ENCODE results near the gene CSTPP1.
A peak's percentile ranks its signal among the peaks of the same experiment; 100 is the strongest.

Gene CSTPP1

DNA sequence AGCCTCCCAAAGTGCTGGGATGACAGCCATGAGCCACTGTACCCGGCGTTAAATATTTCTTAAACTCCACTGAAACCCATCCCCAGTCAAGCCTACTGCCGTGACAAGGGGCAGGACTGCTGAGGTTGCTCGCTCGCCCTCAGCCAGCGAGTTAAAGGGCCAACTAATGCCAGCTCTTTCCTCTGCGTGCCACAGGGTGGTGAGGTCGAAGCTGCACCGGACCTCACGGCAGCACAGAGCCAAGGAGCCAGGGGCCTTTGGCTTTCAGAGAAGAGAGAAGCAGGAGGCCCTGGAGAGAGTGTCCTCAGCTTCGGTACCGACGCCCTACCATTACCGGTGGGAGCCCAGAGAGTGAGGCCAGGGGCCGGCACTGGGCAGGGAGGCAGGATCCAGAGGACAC lies 227.3 kb downstream of the CSTPP1 start:
- FAIRE-seq, result no peak
- no peak for DNase-seq (ENCODE audit: insufficient read length, low spot score)
- no peak for TF ChIP-seq POLR2A (IDR thresholded peaks at IDR 0.05; ENCODE audit: low read depth, low read length)

- FAIRE-seq (no peak), DNase-seq (ENCODE audit: insufficient read length, low spot score) (no peak)
- TF ChIP-seq POLR2A (IDR thresholded peaks at IDR 0.05; ENCODE audit: low read depth, low read length), result no peak
Observed at GRCh38 chr11:47164321-47164720, 227.8 kb downstream of the CSTPP1 start.

DNA sequence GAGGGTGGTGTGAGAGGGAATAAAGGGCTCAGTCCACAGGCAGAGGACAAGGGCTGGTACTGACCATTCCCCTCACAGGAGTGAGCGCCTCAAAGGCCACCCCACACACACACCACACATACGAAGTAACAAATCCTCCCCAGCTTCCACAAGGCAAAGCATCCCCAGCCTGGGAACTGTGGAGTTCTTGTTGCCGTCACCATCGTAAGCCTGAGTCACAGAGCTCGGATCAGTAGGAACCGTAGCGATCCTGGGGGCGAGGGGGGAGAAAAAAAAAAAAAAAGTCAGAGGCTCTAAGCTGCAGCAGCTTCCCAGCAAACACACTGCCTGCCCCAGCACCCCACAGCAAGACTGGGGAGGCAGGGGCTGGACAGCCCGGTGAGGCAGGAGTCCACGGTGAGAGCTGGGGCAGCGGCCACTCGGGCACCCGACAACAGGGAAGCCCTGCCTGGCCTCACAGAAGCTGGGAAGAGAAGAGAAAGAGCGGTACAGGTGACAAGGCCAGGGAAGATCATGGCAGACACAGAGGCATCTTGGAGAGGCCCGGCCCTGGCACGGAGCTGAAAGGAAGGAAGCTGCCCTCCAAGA lies 228.8 kb downstream of the CSTPP1 start:
- FAIRE-seq, result no peak
- no peak for TF ChIP-seq POLR2A (IDR thresholded peaks at IDR 0.05; ENCODE audit: low read depth, low read length)
- no peak for DNase-seq (ENCODE audit: insufficient read length, low spot score)

- no peak for FAIRE-seq
- no peak for TF ChIP-seq POLR2A (IDR thresholded peaks at IDR 0.05; ENCODE audit: low read depth, low read length)
- no peak for DNase-seq (ENCODE audit: insufficient read length, low spot score)
Observed at GRCh38 chr11:47166368-47166767, 229.8 kb downstream of the CSTPP1 start.

- FAIRE-seq, result no peak
- no peak for DNase-seq (ENCODE audit: insufficient read length, low spot score)
- no peak for TF ChIP-seq POLR2A (IDR thresholded peaks at IDR 0.05; ENCODE audit: low read depth, low read length)
Observed at GRCh38 chr11:47171061-47171838, 234.7 kb downstream of the CSTPP1 start.

DNA sequence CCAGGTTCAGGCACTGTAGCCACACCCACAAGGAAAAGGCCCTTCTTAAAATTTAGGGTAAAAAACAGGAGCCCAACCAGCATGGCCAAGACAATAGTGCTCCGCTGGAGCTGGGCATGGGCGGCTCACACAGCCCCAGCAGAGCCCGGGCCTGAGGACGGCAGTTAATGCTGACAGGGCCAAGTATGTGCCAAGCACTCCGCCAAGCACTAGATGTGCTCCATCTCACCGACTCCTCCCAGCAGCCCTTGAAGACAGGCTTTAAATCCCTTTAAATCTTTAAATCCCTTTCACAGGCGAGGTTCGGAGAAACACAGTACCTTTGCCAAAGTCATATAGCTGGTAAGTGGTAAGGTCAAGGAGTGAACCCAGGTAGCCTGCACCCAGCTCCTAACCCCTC lies 235.3 kb downstream of the CSTPP1 start:
- no peak for DNase-seq (ENCODE audit: insufficient read length, low spot score)
- FAIRE-seq, result no peak
- no peak for TF ChIP-seq POLR2A (IDR thresholded peaks at IDR 0.05; ENCODE audit: low read depth, low read length)

- no peak for TF ChIP-seq POLR2A (IDR thresholded peaks at IDR 0.05; ENCODE audit: low read depth, low read length)
- DNase-seq (ENCODE audit: insufficient read length, low spot score) (no peak), FAIRE-seq (no peak)
Observed at GRCh38 chr11:47172740-47173336, 236.3 kb downstream of the CSTPP1 start.

GRCh38 chr11:47175746-47176327 lies 239.3 kb downstream of the CSTPP1 start:
- TF ChIP-seq POLR2A (IDR thresholded peaks at IDR 0.05; ENCODE audit: low read depth, low read length), result no peak
- no peak for DNase-seq (ENCODE audit: insufficient read length, low spot score)
- no peak for FAIRE-seq

DNA sequence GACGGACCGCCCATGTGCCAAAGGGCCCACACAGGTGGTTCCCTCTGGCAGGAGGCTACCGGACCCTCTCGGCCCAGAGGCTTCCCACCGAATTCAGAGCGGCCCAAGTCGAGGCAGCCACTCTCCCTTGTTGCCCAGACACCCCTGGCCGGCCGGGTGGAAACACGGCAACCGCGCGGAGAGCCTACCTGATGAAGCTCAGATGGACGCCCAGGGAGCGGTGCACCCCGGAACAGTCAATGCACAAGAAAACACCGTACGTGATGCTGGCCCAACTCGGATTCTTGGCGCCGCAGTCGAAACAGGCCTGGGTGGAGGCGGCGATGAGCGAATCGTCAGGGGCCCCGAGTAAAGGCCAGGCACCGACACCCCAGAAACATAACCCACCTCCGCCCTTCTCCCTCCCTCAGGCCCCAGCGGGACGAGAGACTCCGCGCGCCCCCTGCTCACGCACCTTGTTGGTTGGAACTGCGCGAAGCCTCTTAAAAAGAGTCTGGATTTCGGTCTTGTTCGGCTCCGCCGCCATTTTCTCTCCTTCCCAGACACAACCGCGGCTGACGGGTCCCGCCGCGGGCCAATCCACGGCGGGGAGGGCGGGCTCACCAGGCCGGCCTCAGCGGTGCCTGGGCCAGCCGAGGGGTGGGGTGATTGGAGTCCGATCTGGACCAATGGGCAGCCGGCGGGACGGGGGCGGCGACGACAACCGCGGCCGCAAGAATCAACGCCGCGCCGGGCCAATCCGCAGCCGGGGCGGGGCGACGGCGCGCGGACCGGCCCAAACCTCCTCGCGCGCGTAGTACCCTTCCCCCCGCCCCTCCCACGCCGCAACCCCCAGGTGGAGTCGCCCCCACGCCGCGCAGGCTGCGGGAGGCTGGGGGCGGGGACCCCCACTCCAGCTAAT lies 240.0 kb downstream of the CSTPP1 start, which contains the start of gene ARFGAP2:
Gene ARFGAP2, minus strand, starts transcription at position 552 of the 901 bp plus-strand sequence. Its CDS starts 26 bp downstream, at position 526.
- peak; percentile 100 for DNase-seq (ENCODE audit: insufficient read length, low spot score)
- no peak for TF ChIP-seq POLR2A (IDR thresholded peaks at IDR 0.05; ENCODE audit: low read depth, low read length)
- FAIRE-seq, result no peak

DNA sequence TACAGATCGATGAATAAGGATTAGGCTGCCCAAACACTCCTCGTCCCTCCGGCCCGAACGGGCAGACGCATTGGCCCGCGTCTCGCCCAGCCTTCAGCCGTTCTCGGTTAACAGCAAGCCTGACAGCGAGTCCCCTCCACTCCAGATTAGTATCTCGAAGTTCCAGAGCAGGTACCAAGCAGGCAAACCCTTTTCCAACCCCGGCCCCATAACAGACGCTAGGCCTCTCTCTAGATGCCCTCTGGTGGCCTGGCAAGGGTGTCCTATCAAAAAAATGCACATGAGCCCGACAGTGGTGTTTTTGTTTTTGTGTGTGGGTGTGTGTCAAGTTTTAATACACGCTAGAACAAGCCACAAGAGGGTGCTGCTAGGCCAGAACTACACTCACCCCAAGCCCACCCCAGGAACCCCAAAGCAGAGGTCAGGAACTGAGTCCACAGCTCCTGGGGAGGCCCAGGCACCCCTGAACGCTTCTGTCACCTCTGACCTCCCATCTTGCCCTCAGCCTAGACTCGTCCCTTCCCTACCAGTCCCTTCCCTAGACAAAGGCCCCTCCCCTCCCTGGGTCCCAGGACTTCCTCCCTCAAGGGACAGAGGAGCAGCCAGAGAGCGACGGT lies 240.8 kb downstream of the CSTPP1 start:
- no peak for TF ChIP-seq POLR2A (IDR thresholded peaks at IDR 0.05; ENCODE audit: low read depth, low read length)
- DNase-seq (ENCODE audit: insufficient read length, low spot score) (peak; percentile 77), FAIRE-seq (peak; percentile 52)

DNA sequence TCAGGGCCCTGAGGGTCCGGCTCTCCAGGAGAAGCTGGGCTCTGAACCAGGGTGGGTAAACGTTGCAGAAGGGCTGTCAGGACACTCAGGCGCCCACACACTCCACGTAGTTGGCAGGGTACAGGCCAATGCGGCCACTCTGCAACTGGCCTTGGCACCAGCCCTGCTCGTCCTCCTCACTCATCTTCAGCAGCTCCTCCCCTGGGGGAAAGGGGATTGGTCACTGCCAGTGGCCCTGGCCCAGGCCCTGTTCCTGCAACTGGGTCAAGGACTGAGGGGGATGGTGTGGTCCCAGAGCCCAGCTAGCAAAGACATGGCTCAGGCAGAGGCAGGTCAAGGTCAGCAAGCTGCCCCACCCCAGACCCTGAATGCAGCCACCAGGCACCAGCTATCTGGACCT lies 241.3 kb downstream of the CSTPP1 start:
- DNase-seq (ENCODE audit: insufficient read length, low spot score), result no peak
- no peak for FAIRE-seq
- TF ChIP-seq POLR2A (IDR thresholded peaks at IDR 0.05; ENCODE audit: low read depth, low read length), result no peak

DNA sequence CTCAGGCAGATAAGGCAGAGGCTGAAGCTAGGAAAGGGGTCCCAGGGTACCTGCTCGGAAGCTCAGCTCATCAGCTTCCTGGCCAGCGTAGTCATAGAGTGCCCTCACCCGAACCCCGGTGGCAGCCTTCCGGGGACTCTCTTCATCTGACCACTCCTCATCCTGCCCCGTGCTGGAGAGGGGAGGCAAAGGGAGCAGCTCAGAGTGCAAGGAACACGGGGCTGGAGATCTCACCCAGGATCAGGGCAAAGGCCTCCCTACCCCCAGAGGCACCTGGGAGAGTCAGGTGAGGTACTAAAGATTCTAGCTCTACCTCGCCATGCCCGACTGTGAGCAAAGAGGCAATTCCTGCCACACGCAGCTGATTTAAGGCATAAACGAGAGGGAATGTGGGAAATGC lies 241.8 kb downstream of the CSTPP1 start:
- FAIRE-seq (no peak), DNase-seq (ENCODE audit: insufficient read length, low spot score) (no peak)
- no peak for TF ChIP-seq POLR2A (IDR thresholded peaks at IDR 0.05; ENCODE audit: low read depth, low read length)
